MCF 10A (cell line): ENCODE data around the gene USP15. TPM values are rescaled to one million over a fixed set of nuclear protein-coding genes. Genes with fewer than 3 reads are reported as not detected.

Source experiments
- BruUV-seq: library from RNA; stranded (reverse); fragments of 400-500 nt; replicated peaks from 2 replicates; lab custom pipeline; 2021; lab: Mats Ljungman, UMichigan
- CTCF ChIA-PET: fragments of 300-600 bp; sonication (Branson Sonifier 250); formaldehyde crosslinking; extraction: SDS; loops from one replicate; lab custom pipeline; 2021; ENCODE audit warnings: antibody characterized with exemption, inconsistent platforms; lab: Yijun Ruan, JAX
- POLR2A ChIA-PET: fragments of 300-600, 350-650 bp; sonication (Branson Sonifier 250); formaldehyde crosslinking; extraction: SDS; loops from one replicate; lab custom pipeline; 2020; ENCODE audit warnings: antibody characterized with exemption, inconsistent platforms; lab: Yijun Ruan, JAX
- DNase-seq: peaks from one replicate; pipeline ENCODE4 v3.0.0-alpha.2; 2018; ENCODE audit not compliant: unreplicated experiment
- H3K27ac Mint-ChIP-seq: one replicate; pipeline ENCODE4 v1.8.0; 2022; ENCODE audit warnings: mild to moderate bottlenecking, low read depth, mixed read lengths; ENCODE audit not compliant: unreplicated experiment
- H3K27me3 Mint-ChIP-seq: one replicate; pipeline ENCODE4 v1.8.0; 2022; ENCODE audit warnings: mixed read lengths; ENCODE audit not compliant: insufficient read depth, unreplicated experiment
- H3K36me3 Mint-ChIP-seq: one replicate; pipeline ENCODE4 v1.8.0; 2022; ENCODE audit warnings: mild to moderate bottlenecking, moderate library complexity, mixed read lengths; ENCODE audit not compliant: insufficient read depth, unreplicated experiment
- H3K4me1 Mint-ChIP-seq: one replicate; pipeline ENCODE4 v1.8.0; 2022; ENCODE audit warnings: mixed read lengths; ENCODE audit not compliant: insufficient read depth, unreplicated experiment
- H3K4me3 Mint-ChIP-seq: one replicate; pipeline ENCODE4 v1.8.0; 2022; ENCODE audit warnings: mild to moderate bottlenecking, moderate library complexity, mixed read lengths; ENCODE audit not compliant: unreplicated experiment
- H3K9me3 Mint-ChIP-seq: one replicate; pipeline ENCODE4 v1.8.0; 2022; ENCODE audit warnings: mixed read lengths; ENCODE audit not compliant: unreplicated experiment
- CTCF ChIP-seq: fragments of 200-600 bp; IDR thresholded peaks from one replicate; pipeline ENCODE4 v1.8.0; 2022; ENCODE audit warnings: antibody characterized with exemption, mild to moderate bottlenecking; ENCODE audit not compliant: unreplicated experiment
- intact Hi-C: fragments of 100-400 bp; cut with micrococcal nuclease; formaldehyde crosslinking; loops from 2 replicates; pipeline ENCODE4 v1.14.1; 2022
- total RNA-seq: library from RNA; stranded (reverse); gene quantifications from 2 replicates; pipeline ENCODE4 v1.2.3, GENCODE V29; 2022

USP15 gene
- total RNA-seq, 1 experiment from 2014 or later: 71.0 TPM

DNA sequence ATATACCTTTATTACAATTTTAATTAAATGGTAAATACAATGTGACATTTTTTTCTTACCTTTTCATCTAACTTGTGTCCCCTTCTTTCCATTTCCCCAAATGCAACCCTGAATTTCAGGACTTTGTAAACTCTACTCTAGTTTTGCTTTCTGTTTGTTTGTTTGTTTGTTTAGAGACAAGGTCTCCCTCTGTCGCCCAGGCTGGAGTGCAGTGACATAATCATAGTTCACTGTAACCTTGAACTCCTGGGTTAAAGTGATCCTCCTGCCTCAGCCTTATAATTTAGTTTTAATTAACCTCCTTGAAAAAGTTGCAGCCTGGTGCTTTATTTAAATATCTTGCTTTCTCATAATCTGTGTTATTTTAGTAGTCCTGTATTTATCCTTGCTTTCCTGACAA, 147.4 kb downstream of the USP15 start:
- Mint-ChIP-seq H3K4me3 (no peak overlapping the region), H3K27ac (no peak overlapping the region), H3K4me1 (no peaks in the 10 kb centered on the region), H3K9me3 (no peaks in the 10 kb centered on the region), H3K36me3 (peaks cover 54% of the 10 kb centered on the region), H3K27me3 (no peaks in the 10 kb centered on the region)
- intact Hi-C loops: no loop called here
- no peak for DNase-seq
- no TSS peak for BruUV-seq
- ChIA-PET POLR2A (interaction anchor here (0.6 to 0.9 kb wide), 2 partner anchors 23 to 427 kb away, joined by 3 read pairs; no protein-coding TSS in a partner anchor), CTCF (no interaction called here)
- TF ChIP-seq CTCF: no peak

DNA sequence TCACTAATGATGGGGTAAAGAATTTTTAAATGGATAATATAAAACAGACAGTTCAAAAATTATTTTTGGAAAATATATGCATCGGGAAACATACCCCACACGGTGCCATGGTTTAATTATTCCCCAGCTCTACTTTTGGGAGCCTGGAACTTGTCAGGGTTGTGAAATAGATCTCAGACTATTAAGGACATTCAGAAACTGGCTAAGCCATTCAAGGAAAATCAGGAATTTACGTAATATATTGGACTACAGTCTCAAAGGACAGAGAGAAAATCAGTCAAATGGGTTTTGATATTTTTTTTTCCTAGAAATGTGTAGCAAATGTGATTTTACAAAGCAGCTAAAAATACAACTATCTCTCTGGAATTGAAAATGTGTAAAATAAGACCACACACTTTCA, 148.9 kb downstream of the USP15 start:
- POLR2A ChIA-PET: interaction anchor here (1.2 kb wide), 2 partner anchors 9 to 10 kb away, joined by 3 to 5 read pairs; no protein-coding TSS in a partner anchor
- no peaks in the 10 kb centered on the region for H3K4me1 Mint-ChIP-seq
- intact Hi-C loops: no loop called here
- BruUV-seq: no TSS peak
- no peaks in the 10 kb centered on the region for H3K27me3 Mint-ChIP-seq
- H3K27ac Mint-ChIP-seq: no peak overlapping the region
- CTCF ChIA-PET: interaction anchor here (1.8 kb wide), 1 partner anchor 29 kb away, joined by 5 read pairs; no protein-coding TSS in a partner anchor
- no peak for TF ChIP-seq CTCF
- DNase-seq: no peak
- peaks cover 49% of the 10 kb centered on the region for H3K36me3 Mint-ChIP-seq
- H3K9me3 Mint-ChIP-seq: no peaks in the 10 kb centered on the region
- H3K4me3 Mint-ChIP-seq: no peak overlapping the region

- H3K4me1 Mint-ChIP-seq: no peaks in the 10 kb centered on the region
- no peak overlapping the region for H3K4me3 Mint-ChIP-seq
- TF ChIP-seq CTCF: no peak
- no peak for DNase-seq
- ChIA-PET POLR2A (no interaction called here), CTCF (interaction anchor here (0.6 to 1.5 kb wide), 2 partner anchors 399 to 1626 kb away, joined by 4 to 6 read pairs; no protein-coding TSS in a partner anchor)
- H3K9me3 Mint-ChIP-seq: peaks cover 3% of the 10 kb centered on the region
- H3K27me3 Mint-ChIP-seq: no peaks in the 10 kb centered on the region
- intact Hi-C loops: no loop called here
- BruUV-seq: no TSS peak
- H3K36me3 Mint-ChIP-seq: peaks cover 24% of the 10 kb centered on the region
- no peak overlapping the region for H3K27ac Mint-ChIP-seq
These were observed 154.0 kb downstream of the USP15 start for GRCh38 chr12:62414180-62414579.

DNA sequence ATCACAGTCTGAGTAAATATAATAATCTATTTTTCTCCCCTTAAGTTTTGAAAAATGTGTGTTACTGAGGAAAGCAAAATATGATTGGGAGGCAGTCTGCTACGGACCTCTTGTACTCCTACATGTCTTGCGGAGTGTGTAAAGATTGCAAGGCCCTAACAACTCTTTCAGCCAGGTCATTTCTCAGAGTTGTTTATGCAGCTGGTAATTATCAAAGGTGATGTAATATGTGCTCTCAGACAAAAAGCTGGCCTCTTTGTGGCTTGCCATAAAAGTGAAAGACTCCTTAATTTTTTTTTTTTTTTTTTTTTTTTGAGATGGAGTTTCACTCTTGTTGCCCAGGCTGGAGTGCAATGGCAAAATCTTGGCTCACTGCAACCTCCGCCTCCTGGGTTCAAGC, 165.9 kb downstream of the USP15 start:
- H3K27ac Mint-ChIP-seq: no peak overlapping the region
- H3K4me3 Mint-ChIP-seq: no peak overlapping the region
- CTCF ChIA-PET: interaction anchor here (0.7 to 4.1 kb wide), 2 partner anchors 11 to 1894 kb away, joined by 6 to 31 read pairs; no protein-coding TSS in a partner anchor
- no peaks in the 10 kb centered on the region for H3K36me3 Mint-ChIP-seq
- peaks cover 9% of the 10 kb centered on the region for H3K9me3 Mint-ChIP-seq
- DNase-seq: no peak
- POLR2A ChIA-PET: no interaction called here
- no TSS peak for BruUV-seq
- intact Hi-C loops: no loop called here
- H3K27me3 Mint-ChIP-seq: peaks cover 20% of the 10 kb centered on the region
- TF ChIP-seq CTCF: no peak
- no peaks in the 10 kb centered on the region for H3K4me1 Mint-ChIP-seq
